Retinal pigment epithelial cell (primary cell): ENCODE results near the gene CHRM4.

Experiments used
- DNase-seq: peaks from one replicate; pipeline ENCODE4 v3.0.0-alpha.2; 2010; ENCODE audit warnings: low read depth
- H3K4me3 ChIP-seq: 2 replicates; pipeline ENCODE4 v1.5.1; 2011; ENCODE audit warnings: mild to moderate bottlenecking, low read length, control low read depth, moderate library complexity
- TF ChIP-seq, protein P1 (sequence below): conservative IDR thresholded peaks from 2 replicates; pipeline ENCODE4 v1.5.1; 2011; ENCODE audit warnings: low read depth, low read length, control low read depth, inconsistent platforms

The CHRM4 gene

DNA sequence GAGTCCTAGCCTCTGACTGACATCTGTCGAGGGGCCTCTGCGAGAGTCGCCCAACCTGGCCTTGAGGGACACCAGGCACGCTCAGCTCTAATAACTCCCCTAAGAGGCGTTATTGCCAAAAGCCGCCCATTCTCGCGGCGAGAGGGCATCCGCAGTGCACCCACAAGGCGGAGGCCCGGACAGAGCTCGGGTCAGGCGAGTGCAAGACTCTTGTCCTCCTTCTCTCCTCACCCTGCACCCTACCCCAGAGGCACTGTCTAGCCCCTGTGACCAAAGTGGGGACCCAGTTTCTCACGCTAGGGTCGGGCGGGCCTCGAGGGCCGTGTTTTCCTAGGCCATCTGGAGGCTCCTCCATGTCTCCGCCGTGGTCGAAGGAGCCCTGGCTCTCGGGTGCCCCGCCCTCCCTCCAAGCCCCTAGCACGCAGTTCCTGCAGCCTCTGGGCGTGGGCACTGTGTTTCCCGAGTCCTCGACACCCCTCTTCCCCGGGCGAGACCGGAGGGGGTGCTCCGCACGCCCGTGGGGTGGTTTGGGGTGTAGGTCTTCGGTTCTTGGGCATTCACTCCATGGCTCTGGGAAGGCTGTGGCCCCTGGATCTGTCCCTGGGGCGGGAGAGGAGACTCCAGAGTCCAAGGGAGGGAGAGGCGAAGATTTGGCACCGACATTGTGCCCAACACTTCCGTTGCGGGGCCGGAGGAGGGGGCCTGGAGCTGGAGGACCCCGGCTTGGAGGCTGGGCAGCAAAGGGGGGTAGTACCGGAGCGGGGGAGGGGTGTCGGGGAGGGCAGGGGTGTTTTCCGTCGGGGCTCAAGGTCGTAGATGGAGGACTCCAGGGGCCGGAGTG lies 1.0 kb downstream of the CHRM4 start:
- TF ChIP-seq, protein P1, sequence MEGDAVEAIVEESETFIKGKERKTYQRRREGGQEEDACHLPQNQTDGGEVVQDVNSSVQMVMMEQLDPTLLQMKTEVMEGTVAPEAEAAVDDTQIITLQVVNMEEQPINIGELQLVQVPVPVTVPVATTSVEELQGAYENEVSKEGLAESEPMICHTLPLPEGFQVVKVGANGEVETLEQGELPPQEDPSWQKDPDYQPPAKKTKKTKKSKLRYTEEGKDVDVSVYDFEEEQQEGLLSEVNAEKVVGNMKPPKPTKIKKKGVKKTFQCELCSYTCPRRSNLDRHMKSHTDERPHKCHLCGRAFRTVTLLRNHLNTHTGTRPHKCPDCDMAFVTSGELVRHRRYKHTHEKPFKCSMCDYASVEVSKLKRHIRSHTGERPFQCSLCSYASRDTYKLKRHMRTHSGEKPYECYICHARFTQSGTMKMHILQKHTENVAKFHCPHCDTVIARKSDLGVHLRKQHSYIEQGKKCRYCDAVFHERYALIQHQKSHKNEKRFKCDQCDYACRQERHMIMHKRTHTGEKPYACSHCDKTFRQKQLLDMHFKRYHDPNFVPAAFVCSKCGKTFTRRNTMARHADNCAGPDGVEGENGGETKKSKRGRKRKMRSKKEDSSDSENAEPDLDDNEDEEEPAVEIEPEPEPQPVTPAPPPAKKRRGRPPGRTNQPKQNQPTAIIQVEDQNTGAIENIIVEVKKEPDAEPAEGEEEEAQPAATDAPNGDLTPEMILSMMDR, result no peak
- H3K4me3 ChIP-seq, result no peak overlapping the region
- no peak for DNase-seq

DNA sequence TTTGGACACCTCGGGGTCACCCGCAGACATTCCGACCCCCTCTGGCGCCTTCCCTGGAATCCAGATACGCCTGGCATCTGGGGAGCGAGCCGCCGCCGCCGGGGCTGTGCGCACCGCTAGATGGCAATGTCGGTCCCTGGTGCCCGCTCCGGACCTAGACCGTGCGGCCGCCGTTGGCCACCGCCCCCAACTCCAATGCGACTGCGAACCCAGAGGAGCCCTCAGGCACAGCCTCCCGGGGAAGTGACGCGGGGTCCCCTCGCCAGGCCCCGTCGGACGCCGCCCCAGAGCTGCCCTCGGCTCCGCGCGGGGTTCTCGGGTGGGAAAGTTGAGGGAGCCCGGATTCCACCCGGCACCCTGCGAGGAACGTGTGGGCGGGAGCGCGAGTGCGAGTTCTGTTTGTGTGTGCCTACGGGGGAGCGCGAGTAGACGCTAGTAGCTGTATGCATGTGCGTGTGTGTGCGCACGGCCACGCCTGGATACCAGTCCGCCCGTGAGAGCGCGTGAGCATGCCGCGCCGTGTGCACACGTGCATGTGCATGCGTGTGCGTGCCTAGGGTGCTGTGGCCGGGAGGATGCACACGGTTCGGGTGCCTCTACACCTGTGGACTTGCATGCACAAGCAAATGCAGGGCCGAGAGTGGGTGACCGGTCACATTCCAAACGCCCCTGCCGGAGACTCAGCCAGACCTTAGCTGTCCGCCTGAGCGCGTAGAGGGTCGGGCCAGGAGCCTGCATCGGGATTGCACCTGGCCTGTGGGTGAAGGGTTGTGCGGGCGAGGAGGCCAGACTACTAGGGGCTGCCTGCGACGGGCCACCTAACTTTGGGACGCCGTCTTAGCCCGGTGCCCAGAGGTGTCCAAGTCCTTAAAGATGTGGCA lies 1.9 kb downstream of the CHRM4 start:
- TF ChIP-seq, protein P1, result peak; percentile 77
- H3K4me3 ChIP-seq, result peak overlapping the region; percentile 48
- DNase-seq, result no peak

DNA sequence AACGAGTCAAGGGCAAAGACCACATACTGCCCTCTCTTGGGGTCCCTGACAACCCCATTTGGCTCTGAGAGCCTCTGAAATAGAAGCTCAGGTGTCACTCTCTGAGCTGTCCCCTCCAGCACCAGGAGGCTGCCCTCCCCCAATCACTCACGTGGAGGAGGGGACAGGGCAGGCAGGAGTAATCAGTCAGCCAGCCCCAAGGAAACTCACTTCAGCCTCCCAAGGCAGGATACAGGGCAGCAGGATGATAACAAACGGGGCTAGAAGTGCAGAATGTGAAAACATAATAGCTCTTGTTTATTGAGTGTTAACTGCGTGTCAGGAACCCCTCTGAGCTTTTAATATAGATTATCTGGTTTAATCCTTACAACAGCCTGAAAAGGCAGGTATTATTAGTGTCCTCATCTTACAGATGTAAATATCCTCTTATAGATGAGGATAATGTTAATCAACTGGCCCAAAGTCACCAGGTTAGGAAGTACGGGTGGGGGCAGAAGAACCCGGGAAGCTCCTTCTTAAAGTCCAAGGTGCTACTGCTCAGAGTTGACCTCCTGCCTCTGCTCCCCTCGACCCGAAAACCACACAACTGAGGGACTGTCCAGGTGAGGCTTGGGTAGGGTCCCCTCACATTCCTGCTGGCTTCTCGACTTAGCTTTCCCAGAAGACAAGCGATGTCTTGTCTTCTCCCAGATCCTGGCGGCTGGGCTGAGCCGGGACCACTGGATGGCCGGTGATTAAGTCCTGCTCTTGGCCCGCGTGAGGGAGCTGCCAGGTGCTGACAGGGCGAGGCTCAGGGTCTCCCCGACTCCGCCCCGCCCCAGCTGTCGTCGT lies 2.7 kb downstream of the CHRM4 start:
- TF ChIP-seq, protein P1, result no peak
- H3K4me3 ChIP-seq, result no peak overlapping the region

DNA sequence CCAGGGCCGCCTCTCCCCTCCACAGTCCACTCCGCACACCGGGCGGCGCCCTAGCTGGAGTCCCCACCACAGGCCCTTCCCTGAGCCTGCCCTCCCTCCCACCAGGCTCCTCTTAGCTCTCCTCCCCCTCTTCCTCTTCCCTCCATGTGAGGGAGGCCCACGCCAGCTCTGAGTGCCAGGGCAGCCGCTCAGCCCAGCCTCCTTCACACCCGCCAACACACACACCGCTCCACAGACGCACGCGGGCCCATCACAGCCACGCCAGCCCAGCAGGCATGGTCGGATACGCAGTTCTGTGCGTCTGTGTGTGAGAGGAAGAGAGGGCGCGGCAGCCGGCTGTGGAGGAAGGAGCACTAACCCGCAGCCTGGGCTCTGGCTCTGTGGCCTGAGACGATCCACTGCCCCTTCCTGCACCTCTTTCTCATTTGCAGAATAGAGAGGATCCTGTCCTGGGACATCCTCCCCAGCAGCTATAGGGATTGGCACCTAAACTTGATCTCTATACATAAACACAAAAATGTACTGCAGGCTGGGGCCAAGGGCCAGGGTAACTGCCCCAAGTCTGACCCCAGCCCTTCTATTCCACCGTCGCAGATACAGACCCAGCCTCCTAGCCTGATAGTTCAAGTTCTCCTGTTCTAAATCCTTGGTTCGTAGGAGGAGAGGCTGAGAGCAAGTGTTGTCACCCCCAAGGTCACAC lies 3.5 kb downstream of the CHRM4 start:
- H3K4me3 ChIP-seq, result no peak overlapping the region
- no peak for DNase-seq
- TF ChIP-seq, protein P1, result no peak

More for the DNA sequence above, 2.7 kb downstream of the CHRM4 start:
- no peak for DNase-seq

DNA sequence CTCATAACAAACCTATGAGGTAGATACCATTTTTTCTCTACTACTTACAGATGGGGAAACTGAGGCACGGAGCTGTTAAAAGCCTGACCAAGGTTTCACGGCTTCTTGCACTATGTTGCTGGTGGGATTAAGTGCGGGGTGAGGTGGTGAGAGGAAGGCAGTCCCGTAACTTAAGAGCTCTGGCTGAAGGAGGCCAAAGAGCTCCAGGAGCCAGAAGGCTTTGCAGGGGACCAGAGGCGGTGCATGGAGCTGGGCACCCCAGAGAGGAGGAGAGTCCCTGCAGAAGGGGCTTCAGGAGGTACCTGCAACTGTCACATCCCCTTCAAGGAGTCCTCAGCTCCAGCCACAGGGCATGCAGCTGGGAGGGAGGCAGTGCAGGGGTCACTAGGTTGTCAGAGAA lies 4.1 kb downstream of the CHRM4 start:
- H3K4me3 ChIP-seq, result no peak overlapping the region
- TF ChIP-seq, protein P1, result no peak
- DNase-seq, result no peak

DNA sequence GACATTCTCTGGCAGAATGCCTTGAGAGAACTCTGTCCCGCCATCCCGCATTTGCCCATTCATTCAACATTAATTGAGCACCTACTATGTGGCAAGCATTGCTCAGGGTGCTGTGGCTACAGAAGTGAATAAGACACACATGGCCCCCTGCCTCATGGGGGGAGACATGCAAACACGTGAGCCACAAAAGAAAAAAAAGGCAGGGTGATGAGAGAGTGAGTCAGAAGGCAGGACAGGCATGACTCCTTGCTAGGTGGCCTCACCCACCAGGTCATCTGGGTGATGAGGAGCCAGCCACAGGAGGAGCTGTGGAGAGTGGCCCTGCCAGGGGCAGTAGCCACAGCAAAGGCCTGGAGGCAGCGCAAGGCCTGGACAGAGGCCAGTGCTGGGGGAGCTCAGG lies 4.9 kb downstream of the CHRM4 start:
- no peak for DNase-seq
- no peak overlapping the region for H3K4me3 ChIP-seq
- TF ChIP-seq, protein P1, result no peak
